B cell (primary cell): ENCODE data around the gene METTL8. TPM values are rescaled to one million over a fixed set of nuclear protein-coding genes. Genes with fewer than 3 reads are reported as not detected.

ENCODE experiments used
- ATAC-seq: fragments of 200-7000 bp; cut with Tn5 transposase; one replicate; pipeline ENCODE4 v1.10.0; 2021; ENCODE audit warnings: low read depth, mild to moderate bottlenecking, moderate number of reproducible peaks, moderate library complexity
- CTCF ChIA-PET: fragments of 350-600 bp; sonication (Branson Sonifier 250); formaldehyde crosslinking; loops from one replicate; lab custom pipeline; 2021; ENCODE audit warnings: antibody characterized with exemption, inconsistent platforms; lab: Charles Lee
- POLR2A ChIA-PET: fragments of 350-600 bp; sonication (Branson Sonifier 250); formaldehyde crosslinking; loops from one replicate; lab custom pipeline; 2021; ENCODE audit warnings: antibody characterized with exemption; lab: Charles Lee
- DNase-seq: peaks from one replicate; pipeline ENCODE4 v3.0.0; 2013
- H2AFZ ChIP-seq: 2 replicates; pipeline ENCODE4 v1.6.1; 2012; ENCODE audit warnings: mild to moderate bottlenecking, low read depth, low read length; ENCODE audit not compliant: insufficient read depth, poor library complexity, severe bottlenecking
- H3K27ac ChIP-seq, 2 donors: 1 replicate in 1 of 2; 2 replicates in 1 of 2; pipeline ENCODE4 v1.5.1; 2012 to 2013; ENCODE audit warnings: low read length in 2 of 2, mild to moderate bottlenecking in 2 of 2, moderate library complexity in 1 of 2
- H3K27me3 ChIP-seq, 4 experiments: fragments of 200-600 bp in 1 of 4; sonication (generic) in 1 of 4; replicated peaks in 1 of 4; 1 replicate in 2 of 4; 2 replicates in 2 of 4; pipeline versions ENCODE4 v1.6.1 to v1.7.0; 2013 to 2016; ENCODE audit warnings: low read length in 3 of 4, mild to moderate bottlenecking in 2 of 4, mixed read lengths in 1 of 4, moderate library complexity in 1 of 4; ENCODE audit not compliant: insufficient read depth in 4 of 4, control insufficient read depth in 3 of 4; ENCODE audit errors: control extremely low read depth in 1 of 4
- H3K36me3 ChIP-seq, 2 experiments: replicated peaks in 1 of 2; 1 replicate in 1 of 2; 2 replicates in 1 of 2; pipeline versions ENCODE4 v1.6.1 to v1.7.1; 2013; ENCODE audit warnings: low read length in 1 of 2; ENCODE audit not compliant: insufficient read depth in 2 of 2, control insufficient read depth in 1 of 2; ENCODE audit errors: control extremely low read depth in 1 of 2, extremely low read depth in 1 of 2
- H3K4me1 ChIP-seq, 2 donors: fragments of 200-600 bp in 1 of 2; sonication (generic) in 1 of 2; 1 replicate in 1 of 2; 2 replicates in 1 of 2; pipeline versions ENCODE4 v1.5.1 to v1.6.1; 2013 to 2017; ENCODE audit warnings: low read length in 2 of 2; ENCODE audit not compliant: control insufficient read depth in 2 of 2, insufficient read depth in 2 of 2
- H3K4me2 ChIP-seq: replicated peaks from 2 replicates; pipeline ENCODE3; 2012; ENCODE audit warnings: mild to moderate bottlenecking, low read depth, low read length; ENCODE audit not compliant: poor library complexity, severe bottlenecking
- H3K4me3 ChIP-seq, 5 experiments: fragments of 200-600 bp in 1 of 5; sonication (generic) in 1 of 5; 1 replicate in 3 of 5; 2 replicates in 2 of 5; pipeline versions ENCODE4 v1.5.1 to v1.7.0; 2011 to 2016; ENCODE audit warnings: low read length in 4 of 5, mild to moderate bottlenecking in 4 of 5, low read depth in 2 of 5, control low read depth in 1 of 5, moderate library complexity in 1 of 5; ENCODE audit not compliant: insufficient read depth in 1 of 5; ENCODE audit errors: control extremely low read depth in 1 of 5, extremely low read depth in 1 of 5
- H3K79me2 ChIP-seq: fragments of 200-600 bp; sonication (generic); one replicate; pipeline ENCODE4 v1.6.0; 2016; ENCODE audit warnings: low read length; ENCODE audit not compliant: control insufficient read depth, insufficient read depth
- H3K9ac ChIP-seq: fragments of 200-600 bp; sonication (generic); 2 replicates; pipeline ENCODE4 v1.6.1; 2017; ENCODE audit warnings: mild to moderate bottlenecking, low read length, moderate library complexity
- H3K9me3 ChIP-seq, 3 donors: one replicate each; pipeline versions ENCODE4 v1.6.1 to v1.7.1; 2013; ENCODE audit warnings: low read length in 2 of 3; ENCODE audit not compliant: control insufficient read depth in 2 of 3, insufficient read depth in 1 of 3; ENCODE audit errors: control extremely low read depth in 1 of 3
- H4K20me1 ChIP-seq: 2 replicates; pipeline ENCODE4 v1.6.0; 2012; ENCODE audit warnings: mild to moderate bottlenecking, low read length; ENCODE audit not compliant: insufficient read depth, control insufficient read depth, poor library complexity, severe bottlenecking
- H3K27ac Mint-ChIP-seq: one replicate; pipeline ENCODE4 v1.8.0; 2021; ENCODE audit warnings: mixed read lengths
- H3K27me3 Mint-ChIP-seq: one replicate; pipeline ENCODE4 v1.8.0; 2021; ENCODE audit warnings: mixed read lengths
- H3K4me1 Mint-ChIP-seq: one replicate; pipeline ENCODE4 v1.8.0; 2021; ENCODE audit warnings: mixed read lengths
- H3K4me3 Mint-ChIP-seq: one replicate; pipeline ENCODE4 v1.8.0; 2021; ENCODE audit warnings: mixed read lengths
- H3K9me3 Mint-ChIP-seq: one replicate; pipeline ENCODE4 v1.8.0; 2022; ENCODE audit warnings: mixed read lengths; ENCODE audit not compliant: insufficient read depth
- EZH2 ChIP-seq: IDR thresholded peaks from 2 replicates; pipeline ENCODE4 v1.6.1; 2012; ENCODE audit warnings: borderline replicate concordance, low read depth, mild to moderate bottlenecking, moderate library complexity, low read length; ENCODE audit not compliant: insufficient read depth, poor library complexity, severe bottlenecking
- WGBS: methylation state at CpG from one replicate; pipeline ENCODE4 v1.1.5; 2013; ENCODE audit warnings: missing lambda C conversion rate; ENCODE audit not compliant: insufficient coverage; 5-methylcytosine and 5-hydroxymethylcytosine counted together
- intact Hi-C: fragments of 100-400 bp; cut with micrococcal nuclease; formaldehyde crosslinking; loops from one replicate; pipeline ENCODE4 v1.10.0; 2022
- polyA plus RNA-seq: library from polyadenylated mRNA; depleted of rRNA; stranded (reverse); fragments of >200 nt; gene quantifications from 2 replicates; pipeline ENCODE4 v1.2.3, GENCODE V29; 2012
- total RNA-seq, 2 donors: library from RNA; stranded (reverse); fragments of 120-200 nt in 1 of 2; gene quantifications; 1 replicate in 1 of 2; 2 replicates in 1 of 2; pipeline versions ENCODE4 v1.2.3 to v1.2.4, GENCODE V29; 2013 to 2022
- TF ChIP-seq, protein P1 (sequence below): fragments of 200-600 bp; IDR thresholded peaks from one replicate; pipeline ENCODE4 v1.8.0; 2022; ENCODE audit warnings: antibody characterized with exemption, mild to moderate bottlenecking

METTL8 gene
- total and polyA plus RNA-seq, 2 donors (not counting 1 experiment from before 2014, with no cell fraction given): 20.8 to 57.8 TPM

DNA sequence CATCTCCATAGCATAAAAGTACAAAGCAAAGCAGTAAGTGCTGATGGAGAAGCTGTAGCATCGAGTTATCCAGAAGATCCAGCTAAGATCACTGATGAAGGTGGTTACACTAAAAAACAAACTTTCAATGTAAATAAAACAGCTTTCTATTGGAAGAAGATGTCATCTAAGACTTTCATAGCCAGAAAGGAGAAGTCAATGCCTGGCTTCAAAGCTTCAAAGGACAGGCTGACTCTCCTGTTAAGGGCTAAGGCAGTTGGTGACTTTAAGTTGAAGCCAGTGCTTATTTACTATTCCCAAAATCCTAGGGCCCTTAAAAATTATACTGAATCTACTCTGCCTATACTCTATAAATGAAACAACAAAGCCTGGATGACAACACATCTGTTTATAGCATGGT lies 44.0 kb downstream of the METTL8 start:
- no peak for ATAC-seq
- TF ChIP-seq, protein P1, sequence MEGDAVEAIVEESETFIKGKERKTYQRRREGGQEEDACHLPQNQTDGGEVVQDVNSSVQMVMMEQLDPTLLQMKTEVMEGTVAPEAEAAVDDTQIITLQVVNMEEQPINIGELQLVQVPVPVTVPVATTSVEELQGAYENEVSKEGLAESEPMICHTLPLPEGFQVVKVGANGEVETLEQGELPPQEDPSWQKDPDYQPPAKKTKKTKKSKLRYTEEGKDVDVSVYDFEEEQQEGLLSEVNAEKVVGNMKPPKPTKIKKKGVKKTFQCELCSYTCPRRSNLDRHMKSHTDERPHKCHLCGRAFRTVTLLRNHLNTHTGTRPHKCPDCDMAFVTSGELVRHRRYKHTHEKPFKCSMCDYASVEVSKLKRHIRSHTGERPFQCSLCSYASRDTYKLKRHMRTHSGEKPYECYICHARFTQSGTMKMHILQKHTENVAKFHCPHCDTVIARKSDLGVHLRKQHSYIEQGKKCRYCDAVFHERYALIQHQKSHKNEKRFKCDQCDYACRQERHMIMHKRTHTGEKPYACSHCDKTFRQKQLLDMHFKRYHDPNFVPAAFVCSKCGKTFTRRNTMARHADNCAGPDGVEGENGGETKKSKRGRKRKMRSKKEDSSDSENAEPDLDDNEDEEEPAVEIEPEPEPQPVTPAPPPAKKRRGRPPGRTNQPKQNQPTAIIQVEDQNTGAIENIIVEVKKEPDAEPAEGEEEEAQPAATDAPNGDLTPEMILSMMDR: no peak
- no peak for TF ChIP-seq EZH2

GRCh38 chr2:171389325-171389724 lies 44.5 kb downstream of the METTL8 start:
- Histone ChIP-seq H3K4me3 (no peak overlapping the region), H2AFZ (peak overlapping the region; percentile 34), H4K20me1 (no peaks in the 10 kb centered on the region), H3K9me3 (peaks cover 0 to 7% (median 0%) of the 10 kb centered on the region in 3 donors), H3K4me1 (peaks cover 44 to 50% of the 10 kb centered on the region in 2 donors), H3K27ac (peak overlapping the region in 1 of 2 donors; percentile 35), H3K4me2 (peak overlapping the region; percentile 31), H3K27me3 (no peaks in the 10 kb centered on the region), H3K9ac (no peak overlapping the region), H3K79me2 (peaks cover 10% of the 10 kb centered on the region), H3K36me3 (no peaks in the 10 kb centered on the region)
- Mint-ChIP-seq H3K4me1 (peaks cover 55% of the 10 kb centered on the region), H3K9me3 (no peaks in the 10 kb centered on the region), H3K27me3 (no peaks in the 10 kb centered on the region), H3K4me3 (peak overlapping the region; percentile 61), H3K27ac (peak overlapping the region; percentile 57)
- DNase-seq (no peak), ATAC-seq (no peak)
- CTCF ChIA-PET: interaction anchor here (0.7 to 2.0 kb wide), 3 partner anchors 10 to 55 kb away, joined by 3 to 7 read pairs (median 4); no protein-coding TSS in a partner anchor
- no CpG with 5 or more reads among the region's 1 CpG for WGBS
- TF ChIP-seq EZH2: no peak
- TF ChIP-seq, protein P1: no peak
- POLR2A ChIA-PET: interaction anchor here (0.7 kb wide), 1 partner anchor 269 kb away, joined by 14 read pairs; no protein-coding TSS in a partner anchor
- intact Hi-C loops: no loop called here

More for the DNA sequence above, 44.0 kb downstream of the METTL8 start:
- H3K79me2 ChIP-seq: peaks cover 10% of the 10 kb centered on the region
- no peaks in the 10 kb centered on the region for H3K27me3 Mint-ChIP-seq
- WGBS: no CpG with 5 or more reads among the region's 1 CpG
- intact Hi-C loops: no loop called here
- DNase-seq: no peak
- no peaks in the 10 kb centered on the region for H3K27me3 ChIP-seq
- peaks cover 44 to 50% of the 10 kb centered on the region in 2 donors for H3K4me1 ChIP-seq
- no peak overlapping the region for H3K4me3 ChIP-seq
- ChIA-PET POLR2A (interaction anchor here (0.7 kb wide), 1 partner anchor 269 kb away, joined by 14 read pairs; no protein-coding TSS in a partner anchor), CTCF (interaction anchor here (0.7 to 2.0 kb wide), 2 partner anchors 26 to 55 kb away, joined by 3 to 7 read pairs; no protein-coding TSS in a partner anchor)
- no peak overlapping the region for H3K9ac ChIP-seq
- H3K4me1 Mint-ChIP-seq: peaks cover 55% of the 10 kb centered on the region
- H3K4me3 Mint-ChIP-seq: peak overlapping the region; percentile 61
- H3K4me2 ChIP-seq: peak overlapping the region; percentile 31
- no peaks in the 10 kb centered on the region for H3K9me3 Mint-ChIP-seq
- H2AFZ ChIP-seq: peak overlapping the region; percentile 34
- H3K27ac Mint-ChIP-seq: peak overlapping the region; percentile 57
- peaks cover 0 to 6% (median 0%) of the 10 kb centered on the region in 3 donors for H3K9me3 ChIP-seq
- H3K36me3 ChIP-seq: no peaks in the 10 kb centered on the region
- H3K27ac ChIP-seq: peak overlapping the region in 1 of 2 donors; percentile 35
- H4K20me1 ChIP-seq: no peaks in the 10 kb centered on the region
